Measurements from ENCODE around the gene OPRM1. TPM values are rescaled to one million over a fixed set of nuclear protein-coding genes. Genes with fewer than 3 reads are reported as not detected.

OPRM1 gene
- total RNA-seq, 2 donors from 2014 or later = 3.1 TPM; not detected in 1

DNA sequence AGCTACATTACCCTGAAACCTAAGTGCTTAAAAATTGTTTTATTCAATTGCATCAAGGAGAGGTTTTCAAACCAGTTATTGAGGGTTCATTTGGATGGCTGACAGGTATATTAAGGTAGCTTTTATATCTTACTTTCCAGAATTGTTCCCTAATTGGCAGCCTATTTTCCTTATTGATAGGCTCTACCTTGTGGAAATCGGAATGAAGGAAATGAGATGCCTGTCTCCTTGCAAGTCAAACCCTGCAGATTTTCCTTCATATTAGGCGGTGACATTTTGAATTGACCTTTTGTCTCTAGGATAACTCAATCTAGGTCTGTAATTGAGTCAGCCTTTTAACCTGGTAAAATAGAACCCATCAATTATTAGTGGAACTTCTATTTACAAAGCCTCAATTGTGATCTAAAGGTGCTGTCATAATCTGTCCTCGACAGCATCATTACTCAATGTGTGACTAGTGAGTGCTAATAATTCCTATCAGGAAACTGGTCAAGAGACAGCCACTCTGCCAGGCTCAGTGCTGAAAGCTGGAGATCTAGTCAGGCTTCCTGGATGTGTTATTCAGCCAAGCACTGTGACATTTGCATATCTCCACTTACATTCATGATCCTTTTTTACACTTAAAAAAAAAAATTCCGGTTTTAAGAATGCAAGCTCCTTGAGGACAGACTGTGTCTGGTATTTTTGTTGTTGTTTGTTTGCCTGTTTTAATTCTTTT, 20.1 kb downstream of the OPRM1 start:
- WGBS, 2 donors = 56% methylated on average over 4 of the region's 4 CpGs
- no peak for TF ChIP-seq POLR2A (IDR thresholded peaks at IDR 0.05)
- TF ChIP-seq, protein P1, sequence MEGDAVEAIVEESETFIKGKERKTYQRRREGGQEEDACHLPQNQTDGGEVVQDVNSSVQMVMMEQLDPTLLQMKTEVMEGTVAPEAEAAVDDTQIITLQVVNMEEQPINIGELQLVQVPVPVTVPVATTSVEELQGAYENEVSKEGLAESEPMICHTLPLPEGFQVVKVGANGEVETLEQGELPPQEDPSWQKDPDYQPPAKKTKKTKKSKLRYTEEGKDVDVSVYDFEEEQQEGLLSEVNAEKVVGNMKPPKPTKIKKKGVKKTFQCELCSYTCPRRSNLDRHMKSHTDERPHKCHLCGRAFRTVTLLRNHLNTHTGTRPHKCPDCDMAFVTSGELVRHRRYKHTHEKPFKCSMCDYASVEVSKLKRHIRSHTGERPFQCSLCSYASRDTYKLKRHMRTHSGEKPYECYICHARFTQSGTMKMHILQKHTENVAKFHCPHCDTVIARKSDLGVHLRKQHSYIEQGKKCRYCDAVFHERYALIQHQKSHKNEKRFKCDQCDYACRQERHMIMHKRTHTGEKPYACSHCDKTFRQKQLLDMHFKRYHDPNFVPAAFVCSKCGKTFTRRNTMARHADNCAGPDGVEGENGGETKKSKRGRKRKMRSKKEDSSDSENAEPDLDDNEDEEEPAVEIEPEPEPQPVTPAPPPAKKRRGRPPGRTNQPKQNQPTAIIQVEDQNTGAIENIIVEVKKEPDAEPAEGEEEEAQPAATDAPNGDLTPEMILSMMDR (IDR thresholded peaks at IDR 0.05) = no peak
- intact Hi-C loops (cut with DNase I) = no loop called here
- Histone ChIP-seq H3K4me3 (no peak overlapping the region), H3K9me3 (no peaks in the 10 kb centered on the region), H3K27me3 (no peaks in the 10 kb centered on the region), H3K4me1 (no peaks in the 10 kb centered on the region), H3K27ac (no peak overlapping the region), H3K36me3 (replicated peaks in 1 of 2; ENCODE audit: insufficient read depth in 1 of 2, low read depth in 2 of 2) (no peaks in the 10 kb centered on the region)
- DNase-seq = no peak
- ATAC-seq = no peak

DNA sequence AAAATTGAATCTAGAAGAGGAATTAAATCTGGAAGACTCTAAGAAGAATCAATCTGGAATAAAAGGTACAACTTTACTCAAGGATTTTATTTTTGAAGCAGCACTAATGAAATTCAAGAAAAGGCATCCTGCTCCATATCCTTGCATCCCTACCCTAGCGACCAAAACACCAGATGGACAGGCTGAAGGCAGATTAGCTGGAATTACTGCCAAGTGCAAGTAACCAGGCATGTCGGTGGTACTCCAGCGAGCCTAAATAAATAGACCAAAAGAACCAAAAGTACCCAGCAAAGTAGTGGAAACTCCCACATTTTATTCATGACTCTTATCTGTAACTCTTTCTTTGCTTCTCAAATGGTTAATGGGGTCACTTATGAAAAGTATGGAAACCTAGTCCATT, 21.0 kb downstream of the OPRM1 start:
- H3K27me3 ChIP-seq = no peaks in the 10 kb centered on the region
- 68 to 77% methylated on average over 3 of the region's 3 CpGs for WGBS, 2 donors
- H3K4me1 ChIP-seq = no peaks in the 10 kb centered on the region
- DNase-seq (no peak), ATAC-seq (no peak)
- no peak overlapping the region for H3K4me3 ChIP-seq
- H3K9me3 ChIP-seq = no peaks in the 10 kb centered on the region
- H3K36me3 ChIP-seq (replicated peaks in 1 of 2; ENCODE audit: insufficient read depth in 1 of 2, low read depth in 2 of 2) = no peaks in the 10 kb centered on the region
- intact Hi-C loops (cut with DNase I) = no loop called here
- no peak overlapping the region for H3K27ac ChIP-seq
- TF ChIP-seq POLR2A (IDR thresholded peaks at IDR 0.05) = no peak
- TF ChIP-seq, protein P1 (IDR thresholded peaks at IDR 0.05) = no peak

DNA sequence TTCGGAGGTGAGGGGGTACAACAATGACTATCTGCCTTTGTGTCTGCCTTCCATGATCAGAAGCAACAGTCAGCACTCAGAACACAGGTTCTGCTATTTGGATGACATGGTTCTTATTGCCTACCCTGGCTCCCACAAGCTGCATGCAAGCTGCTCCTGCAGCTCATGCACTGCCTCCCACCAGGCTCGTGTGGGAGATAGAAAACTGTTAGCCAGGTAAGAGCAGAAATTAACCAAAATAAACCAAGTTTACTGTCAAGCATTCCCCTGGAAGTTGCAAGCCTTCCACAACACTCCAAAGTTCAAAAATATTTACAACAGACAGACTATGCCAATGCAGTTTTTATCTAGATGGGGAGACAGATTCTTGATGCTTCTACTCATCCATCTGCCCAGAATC, 31.0 kb downstream of the OPRM1 start:
- Histone ChIP-seq H3K4me3 (no peak overlapping the region), H3K4me1 (no peaks in the 10 kb centered on the region), H3K9me3 (no peaks in the 10 kb centered on the region), H3K27me3 (no peaks in the 10 kb centered on the region), H3K36me3 (replicated peaks in 1 of 2; ENCODE audit: insufficient read depth in 1 of 2, low read depth in 2 of 2) (no peaks in the 10 kb centered on the region), H3K27ac (no peak overlapping the region)
- WGBS, 2 donors = 56 to 64% methylated on average over 2 of the region's 2 CpGs
- intact Hi-C loops (cut with DNase I) = no loop called here
- TF ChIP-seq, protein P1 (IDR thresholded peaks at IDR 0.05) = no peak
- no peak for TF ChIP-seq POLR2A (IDR thresholded peaks at IDR 0.05)
- no peak for DNase-seq
- ATAC-seq = no peak

DNA sequence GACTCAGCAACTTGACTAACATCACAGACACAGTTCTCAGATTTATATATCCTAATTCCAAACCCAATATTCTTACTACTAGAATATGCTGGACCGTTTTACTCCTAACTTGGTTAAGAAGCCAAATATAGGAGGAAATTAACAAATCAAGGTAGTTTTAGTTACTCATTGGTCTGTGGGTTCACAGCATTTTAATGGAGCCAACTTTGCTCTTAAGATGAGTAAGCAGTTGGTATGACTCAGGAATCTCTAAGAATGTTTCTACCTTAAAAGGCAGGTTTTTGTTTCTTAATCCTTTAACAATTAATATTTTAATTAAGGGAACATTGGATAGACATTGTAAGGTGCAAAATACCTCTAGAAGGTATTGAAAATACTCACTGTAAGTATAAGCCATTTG, 31.6 kb downstream of the OPRM1 start:
- no peak for TF ChIP-seq POLR2A (IDR thresholded peaks at IDR 0.05)
- TF ChIP-seq, protein P1 (IDR thresholded peaks at IDR 0.05) = no peak
- ATAC-seq = no peak
- Histone ChIP-seq H3K27me3 (no peaks in the 10 kb centered on the region), H3K36me3 (replicated peaks in 1 of 2; ENCODE audit: insufficient read depth in 1 of 2, low read depth in 2 of 2) (no peaks in the 10 kb centered on the region), H3K27ac (no peak overlapping the region), H3K4me3 (no peak overlapping the region), H3K9me3 (no peaks in the 10 kb centered on the region), H3K4me1 (no peaks in the 10 kb centered on the region)
- no peak for DNase-seq
- whole genome bisulfite sequencing, 2 donors = 61 to 65% methylated on average over 1 of the region's 1 CpG
- intact Hi-C loops (cut with DNase I) = no loop called here

DNA sequence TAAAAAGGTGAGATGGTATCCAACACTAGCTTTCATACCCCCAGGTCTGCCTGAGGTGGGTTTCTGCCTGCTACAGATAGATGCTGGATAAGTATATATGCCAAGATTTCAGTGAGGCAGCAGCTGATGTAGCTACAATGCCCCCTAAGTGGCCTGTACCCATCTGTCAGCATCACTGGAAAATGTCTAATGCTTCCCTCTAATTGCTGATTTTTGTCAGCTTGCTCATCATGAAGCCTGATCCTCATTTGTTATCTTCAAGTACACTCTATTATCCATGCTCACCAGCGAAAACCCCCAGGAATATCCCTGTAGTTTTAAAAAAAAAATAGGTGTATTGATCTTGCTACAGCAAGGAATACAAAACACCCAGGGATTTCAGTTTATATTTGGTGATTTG, 32.2 kb downstream of the OPRM1 start:
- TF ChIP-seq, protein P1 (IDR thresholded peaks at IDR 0.05) = no peak
- TF ChIP-seq POLR2A (IDR thresholded peaks at IDR 0.05) = no peak
- intact Hi-C loops (cut with DNase I) = no loop called here
- H3K27ac ChIP-seq = no peak overlapping the region
- no peak overlapping the region for H3K4me3 ChIP-seq
- H3K36me3 ChIP-seq (replicated peaks in 1 of 2; ENCODE audit: insufficient read depth in 1 of 2, low read depth in 2 of 2) = no peaks in the 10 kb centered on the region
- DNase-seq (no peak), ATAC-seq (no peak)
- 48 to 52% methylated on average over 1 of the region's 1 CpG for WGBS, 2 donors
- no peaks in the 10 kb centered on the region for H3K9me3 ChIP-seq
- H3K4me1 ChIP-seq = no peaks in the 10 kb centered on the region
- H3K27me3 ChIP-seq = no peaks in the 10 kb centered on the region

Measured in body of pancreas (tissue), 4 donors.